ENCODE results near the gene C11orf21.

C11orf21 gene

GRCh38 chr11:2258501-2259465, 42.9 kb downstream of the C11orf21 start:
- DNase-seq: no peak

GRCh38 chr11:2256951-2257700, 44.6 kb downstream of the C11orf21 start:
- no peak for DNase-seq

DNA sequence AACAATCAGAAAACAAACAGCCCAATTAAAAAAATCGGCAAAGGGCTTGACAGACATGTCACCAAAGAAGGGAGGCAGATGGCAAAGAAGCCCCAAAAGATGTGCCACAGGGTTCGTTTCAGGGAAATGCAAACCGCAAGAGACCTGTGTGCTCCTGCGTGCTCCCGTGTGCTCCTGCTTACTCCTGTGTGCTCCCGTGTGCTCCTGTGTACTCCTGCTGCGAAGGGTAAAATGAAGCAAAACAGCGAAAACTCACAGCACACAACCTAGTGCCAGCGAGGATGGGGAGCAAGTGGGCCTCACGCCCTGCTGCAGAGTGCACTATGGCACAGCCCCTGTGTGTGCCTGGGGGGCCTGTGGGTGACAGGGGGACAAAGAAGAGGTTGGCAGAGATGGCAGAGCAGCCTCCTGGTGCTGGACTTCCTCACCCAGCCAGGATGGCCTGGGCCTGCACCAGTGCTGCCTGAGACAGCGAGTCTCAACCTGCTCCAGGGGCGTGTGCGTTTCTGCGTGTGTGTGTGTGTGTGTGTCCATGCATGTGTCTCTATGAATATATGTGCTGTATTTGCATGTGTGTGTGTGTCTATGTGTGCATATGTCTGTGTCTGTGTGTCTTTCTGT, 45.3 kb downstream of the C11orf21 start:
- DNase-seq: no peak

GRCh38 chr11:2252018-2252417, 49.7 kb downstream of the C11orf21 start:
- no peak for DNase-seq

DNA sequence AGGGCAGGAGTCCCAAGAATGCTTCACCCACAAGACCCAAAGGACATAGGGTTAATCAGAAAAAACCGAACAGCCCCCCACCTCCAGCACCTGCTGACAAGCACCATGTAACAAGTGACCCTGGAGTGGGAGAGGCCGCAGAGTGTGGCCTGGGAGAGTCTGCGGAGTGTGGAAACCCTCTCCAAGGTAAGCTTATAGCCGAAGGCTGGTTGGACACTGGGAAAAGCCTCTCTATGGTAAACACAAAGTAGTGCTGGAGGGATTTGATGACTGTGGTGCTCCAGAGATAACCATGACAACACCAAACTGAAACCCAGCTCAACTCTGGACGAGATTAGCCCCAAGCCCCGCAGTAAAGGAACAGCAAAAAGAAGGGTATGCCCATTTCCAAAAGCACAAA, 50.6 kb downstream of the C11orf21 start:
- no peak for DNase-seq

GRCh38 chr11:2250485-2250884, 51.2 kb downstream of the C11orf21 start:
- DNase-seq: no peak

DNA sequence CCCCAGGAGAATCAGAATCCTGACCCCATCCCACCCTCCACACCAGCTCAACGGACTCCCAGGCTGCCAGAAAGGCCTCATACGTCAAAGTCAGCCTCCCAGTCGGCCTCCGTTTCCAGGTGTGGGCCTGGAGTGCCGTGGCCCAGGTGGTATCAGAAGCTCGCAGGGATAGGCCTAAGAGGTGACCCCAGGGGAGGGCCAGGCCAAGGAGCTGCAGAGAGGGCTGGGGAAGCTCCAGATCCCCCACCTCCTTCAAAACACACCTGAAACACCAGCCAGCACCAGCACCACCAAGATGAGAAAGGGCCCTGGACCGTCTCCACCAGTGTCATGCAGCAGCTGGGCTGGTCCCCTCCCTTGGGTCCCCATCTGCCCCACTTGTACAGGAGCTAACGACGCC, 51.7 kb downstream of the C11orf21 start:
- no peak for DNase-seq

DNA sequence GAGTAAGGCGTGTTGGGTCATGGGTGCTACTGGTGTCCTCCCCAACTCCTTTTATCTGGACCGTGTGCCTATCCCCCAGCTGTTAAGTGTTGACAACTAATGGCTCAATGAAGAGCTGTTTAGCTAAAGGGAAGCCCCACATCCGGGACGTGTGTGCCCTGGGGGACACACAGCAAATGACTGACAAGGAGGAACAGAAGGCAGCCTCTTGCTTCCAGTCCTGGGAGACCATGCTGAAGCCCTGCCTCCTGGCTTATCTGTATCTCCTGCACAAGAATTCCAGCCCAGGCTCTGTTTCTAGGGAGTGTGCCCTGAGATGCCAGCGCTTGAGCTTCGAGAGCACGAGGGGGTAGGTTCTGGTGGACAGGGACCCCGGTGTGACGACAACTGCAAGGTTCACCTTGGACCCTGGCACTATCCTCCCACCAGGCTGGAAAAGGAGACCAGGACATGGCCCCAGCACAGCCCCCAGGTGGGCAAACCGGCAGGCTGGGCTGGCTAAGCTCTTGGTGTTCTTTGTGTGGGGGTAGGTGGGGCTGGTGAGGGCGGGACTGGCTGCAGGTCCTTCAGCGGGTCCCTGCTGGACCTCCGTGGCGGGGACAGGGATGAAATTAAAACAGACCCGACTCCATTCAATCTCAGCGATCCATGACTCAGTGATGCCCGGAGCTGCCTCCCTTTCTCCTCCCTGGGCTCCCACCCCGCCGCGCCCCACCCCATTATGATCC, 52.4 kb downstream of the C11orf21 start:
- DNase-seq: no peak

DNA sequence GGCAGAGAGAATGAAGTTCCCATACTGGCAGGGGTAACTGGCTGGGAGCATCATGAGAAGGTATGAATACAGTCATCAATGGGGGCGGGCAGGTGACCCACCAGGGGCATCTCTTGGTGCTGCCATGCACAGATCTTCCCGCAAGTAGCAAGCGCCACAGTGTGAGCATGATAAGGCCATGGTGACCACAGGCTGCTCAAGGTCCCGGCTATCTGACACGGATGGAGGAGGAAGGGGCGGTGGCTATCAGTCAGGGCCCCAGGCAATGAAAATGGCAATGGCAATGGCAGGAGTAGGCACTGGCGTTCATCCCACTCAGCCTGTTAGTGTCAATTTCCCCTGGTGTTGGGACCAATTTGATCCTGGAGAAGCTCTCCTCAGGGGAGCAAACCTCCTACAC, 53.0 kb downstream of the C11orf21 start:
- DNase-seq: no peak

GRCh38 chr11:2248242-2248641, 53.5 kb downstream of the C11orf21 start:
- DNase-seq: no peak

DNA sequence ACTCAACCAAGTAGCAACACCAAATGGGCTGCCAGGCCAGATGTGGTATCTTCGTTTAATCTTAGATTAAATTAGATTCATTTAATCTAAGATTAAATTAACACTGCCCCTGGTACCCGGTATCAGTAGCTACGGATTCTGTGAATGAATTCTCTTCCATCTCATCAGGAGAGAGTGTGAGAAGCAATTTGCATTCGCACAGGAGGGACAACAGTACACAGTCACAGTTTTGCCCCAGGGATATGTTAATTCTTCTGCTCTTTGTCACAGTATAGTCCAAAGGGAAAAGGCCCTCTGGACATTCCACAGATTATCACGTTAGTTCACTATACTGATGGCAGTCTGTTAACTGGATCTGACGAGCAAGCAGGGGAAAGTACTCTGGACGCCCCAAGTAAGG, 54.2 kb downstream of the C11orf21 start:
- DNase-seq: no peak

Data from stimulated activated CD4-positive, alpha-beta T cell treated with anti-CD3 and anti-CD28 coated beads, Interleukin-4, amount 100 ng/mL, for 24 hours (primary cell).